HG03159 (cell line): ENCODE measurements around the gene NFKBIB.
A peak's percentile ranks its signal among the peaks of the same experiment; 100 is the strongest.
"Not testable (repeated sequence)": the region's sequence is repeated elsewhere in the genome, so short reads cannot be mapped to it uniquely, and the experiment has no call there.

Experiments
- ATAC-seq: cut with Tn5 transposase; IDR thresholded peaks from one replicate; pipeline ENCODE4 v1.9.1; 2021; ENCODE audit warnings: mild to moderate bottlenecking, moderate library complexity; ENCODE audit not compliant: unreplicated experiment

Gene NFKBIB

GRCh38 chr19:38924388-38924787, 24.6 kb downstream of the NFKBIB start:
- no peak for ATAC-seq

GRCh38 chr19:38928391-38929001, 28.7 kb downstream of the NFKBIB start:
- ATAC-seq: no peak

- peak; percentile 61 for ATAC-seq
Observed at GRCh38 chr19:38929929-38930775, 30.4 kb downstream of the NFKBIB start, which contains the start of gene SARS2. Gene SARS2, minus strand, starts transcription at chr19:38930763. Its CDS starts 27 bp downstream, at chr19:38930736.

- peak; percentile 85 for ATAC-seq
Observed at GRCh38 chr19:38930776-38931520, 31.2 kb downstream of the NFKBIB start, which contains the start of gene MRPS12. Gene MRPS12, plus strand, starts transcription at chr19:38930944. Its CDS starts 351 bp downstream, at chr19:38931295.

- ATAC-seq: no peak
Observed at GRCh38 chr19:38931521-38931793, 31.7 kb downstream of the NFKBIB start.

- ATAC-seq: no peak
Observed at GRCh38 chr19:38932425-38933179, 32.8 kb downstream of the NFKBIB start.

GRCh38 chr19:38933544-38933943, 33.8 kb downstream of the NFKBIB start:
- no peak for ATAC-seq

GRCh38 chr19:38939957-38940356, 40.2 kb downstream of the NFKBIB start:
- ATAC-seq: no peak

GRCh38 chr19:38941466-38941865, 41.7 kb downstream of the NFKBIB start:
- ATAC-seq: not testable (repeated sequence)

GRCh38 chr19:38941979-38942378, 42.2 kb downstream of the NFKBIB start:
- ATAC-seq: no peak

- no peak for ATAC-seq
Observed at GRCh38 chr19:38942471-38943181, 42.9 kb downstream of the NFKBIB start.

GRCh38 chr19:38944981-38945506, 45.3 kb downstream of the NFKBIB start:
- ATAC-seq: no peak

GRCh38 chr19:38945562-38946228, 45.9 kb downstream of the NFKBIB start:
- ATAC-seq: no peak

GRCh38 chr19:38946229-38947010, 46.7 kb downstream of the NFKBIB start:
- no peak for ATAC-seq

- ATAC-seq: no peak
Observed at GRCh38 chr19:38949580-38950367, 50.0 kb downstream of the NFKBIB start.

GRCh38 chr19:38951187-38951586, 51.4 kb downstream of the NFKBIB start:
- ATAC-seq: no peak

- no peak for ATAC-seq
Observed at GRCh38 chr19:38952395-38953165, 52.8 kb downstream of the NFKBIB start.
